HCT116 (cell line): ENCODE measurements around the gene ANKRD13B.

Source experiments
- EGR1 ChIP-seq: IDR thresholded peaks from 2 replicates; pipeline ENCODE4 v1.6.1; 2012; ENCODE audit warnings: low read depth
- EZH2 ChIP-seq: fragments of 200-600 bp; sonication (generic); IDR thresholded peaks from 2 replicates; pipeline ENCODE4 v1.6.1; 2017; ENCODE audit warnings: antibody characterized with exemption, mixed run types
- EZH2phosphoT487 ChIP-seq: fragments of 200-600 bp; IDR thresholded peaks from 2 replicates; pipeline ENCODE4 v1.6.1; 2018; ENCODE audit warnings: antibody characterized with exemption, borderline replicate concordance
- MAX ChIP-seq: IDR thresholded peaks from 2 replicates; pipeline ENCODE4 v1.6.1; 2012
- POLR2A ChIP-seq: IDR thresholded peaks from 2 replicates; pipeline ENCODE4 v1.7.0; 2011; ENCODE audit warnings: borderline replicate concordance; ENCODE audit not compliant: insufficient read depth, insufficient read length; ENCODE audit errors: extremely low read depth
- POLR2AphosphoS5 ChIP-seq: IDR thresholded peaks from 2 replicates; pipeline ENCODE4 v1.6.1; 2011; ENCODE audit warnings: mild to moderate bottlenecking, low read depth, low read length, moderate library complexity
- RAD21 ChIP-seq: IDR thresholded peaks from 2 replicates; pipeline ENCODE4 v1.6.1; 2012; ENCODE audit warnings: low read depth, mild to moderate bottlenecking
- SIN3A ChIP-seq: IDR thresholded peaks from 2 replicates; pipeline ENCODE4 v1.6.1; 2012; ENCODE audit warnings: low read depth
- SRF ChIP-seq: IDR thresholded peaks from 2 replicates; pipeline ENCODE4 v1.6.1; 2012; ENCODE audit warnings: low read depth
- YY1 ChIP-seq: IDR thresholded peaks from 2 replicates; pipeline ENCODE4 v1.6.1; 2011; ENCODE audit warnings: low read length, low read depth, moderate library complexity, mild to moderate bottlenecking; ENCODE audit not compliant: insufficient replicate concordance; ENCODE audit errors: extremely low read depth
- ZBTB33 ChIP-seq: IDR thresholded peaks from 2 replicates; pipeline ENCODE4 v1.6.1; 2011; ENCODE audit warnings: mild to moderate bottlenecking, low read length, moderate library complexity; ENCODE audit not compliant: insufficient replicate concordance; ENCODE audit errors: extremely low read depth
- TF ChIP-seq, protein P1 (sequence below), 3 experiments: fragments of 200-600 bp in 1 of 3; sonication (generic) in 1 of 3; IDR thresholded peaks in 2 of 3; conservative IDR thresholded peaks in 1 of 3; 2 replicates each; pipeline ENCODE4 v1.5.1; 2012 to 2017; ENCODE audit warnings: low read depth in 2 of 3, low read length in 2 of 3, antibody characterized with exemption in 1 of 3, borderline replicate concordance in 1 of 3, control low read depth in 1 of 3, mild to moderate bottlenecking in 1 of 3, mixed read lengths in 1 of 3, mixed run types in 1 of 3, moderate library complexity in 1 of 3; ENCODE audit not compliant: insufficient read depth in 1 of 3

- TF ChIP-seq, protein P1, sequence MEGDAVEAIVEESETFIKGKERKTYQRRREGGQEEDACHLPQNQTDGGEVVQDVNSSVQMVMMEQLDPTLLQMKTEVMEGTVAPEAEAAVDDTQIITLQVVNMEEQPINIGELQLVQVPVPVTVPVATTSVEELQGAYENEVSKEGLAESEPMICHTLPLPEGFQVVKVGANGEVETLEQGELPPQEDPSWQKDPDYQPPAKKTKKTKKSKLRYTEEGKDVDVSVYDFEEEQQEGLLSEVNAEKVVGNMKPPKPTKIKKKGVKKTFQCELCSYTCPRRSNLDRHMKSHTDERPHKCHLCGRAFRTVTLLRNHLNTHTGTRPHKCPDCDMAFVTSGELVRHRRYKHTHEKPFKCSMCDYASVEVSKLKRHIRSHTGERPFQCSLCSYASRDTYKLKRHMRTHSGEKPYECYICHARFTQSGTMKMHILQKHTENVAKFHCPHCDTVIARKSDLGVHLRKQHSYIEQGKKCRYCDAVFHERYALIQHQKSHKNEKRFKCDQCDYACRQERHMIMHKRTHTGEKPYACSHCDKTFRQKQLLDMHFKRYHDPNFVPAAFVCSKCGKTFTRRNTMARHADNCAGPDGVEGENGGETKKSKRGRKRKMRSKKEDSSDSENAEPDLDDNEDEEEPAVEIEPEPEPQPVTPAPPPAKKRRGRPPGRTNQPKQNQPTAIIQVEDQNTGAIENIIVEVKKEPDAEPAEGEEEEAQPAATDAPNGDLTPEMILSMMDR (IDR thresholded peaks at IDR 0.05 in 2 of 3, conservative IDR thresholded peaks at IDR 0.05 in 1 of 3; ENCODE audit: borderline replicate concordance in 1 of 3, insufficient read depth in 1 of 3, low read depth in 2 of 3, low read length in 2 of 3), result no peak
- TF ChIP-seq SIN3A, result no peak
- no peak for TF ChIP-seq EZH2
- TF ChIP-seq POLR2AphosphoS5, result no peak
- no peak for TF ChIP-seq YY1
- no peak for TF ChIP-seq MAX
- TF ChIP-seq EZH2phosphoT487, result no peak
- TF ChIP-seq EGR1, result no peak
- TF ChIP-seq RAD21, result no peak
- no peak for TF ChIP-seq POLR2A
- no peak for TF ChIP-seq SRF
- no peak for TF ChIP-seq ZBTB33
These were observed 46.1 kb upstream of the ANKRD13B start for GRCh38 chr17:29546830-29547229.
